Measurements from ENCODE around the gene DLL4.

GRCh38 chr15:40960925-40961324 is 31.8 kb downstream of the DLL4 start:
- TF ChIP-seq SMC3 (conservative IDR thresholded peaks at IDR 0.05; ENCODE audit: poor library complexity), result no peak
- TF ChIP-seq, protein P1, sequence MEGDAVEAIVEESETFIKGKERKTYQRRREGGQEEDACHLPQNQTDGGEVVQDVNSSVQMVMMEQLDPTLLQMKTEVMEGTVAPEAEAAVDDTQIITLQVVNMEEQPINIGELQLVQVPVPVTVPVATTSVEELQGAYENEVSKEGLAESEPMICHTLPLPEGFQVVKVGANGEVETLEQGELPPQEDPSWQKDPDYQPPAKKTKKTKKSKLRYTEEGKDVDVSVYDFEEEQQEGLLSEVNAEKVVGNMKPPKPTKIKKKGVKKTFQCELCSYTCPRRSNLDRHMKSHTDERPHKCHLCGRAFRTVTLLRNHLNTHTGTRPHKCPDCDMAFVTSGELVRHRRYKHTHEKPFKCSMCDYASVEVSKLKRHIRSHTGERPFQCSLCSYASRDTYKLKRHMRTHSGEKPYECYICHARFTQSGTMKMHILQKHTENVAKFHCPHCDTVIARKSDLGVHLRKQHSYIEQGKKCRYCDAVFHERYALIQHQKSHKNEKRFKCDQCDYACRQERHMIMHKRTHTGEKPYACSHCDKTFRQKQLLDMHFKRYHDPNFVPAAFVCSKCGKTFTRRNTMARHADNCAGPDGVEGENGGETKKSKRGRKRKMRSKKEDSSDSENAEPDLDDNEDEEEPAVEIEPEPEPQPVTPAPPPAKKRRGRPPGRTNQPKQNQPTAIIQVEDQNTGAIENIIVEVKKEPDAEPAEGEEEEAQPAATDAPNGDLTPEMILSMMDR (IDR thresholded peaks at IDR 0.05; ENCODE audit: poor library complexity, severe bottlenecking), result no peak
- TF ChIP-seq POLR2AphosphoS5 (IDR thresholded peaks at IDR 0.05), result no peak
- TF ChIP-seq EZH2 (IDR thresholded peaks at IDR 0.05; ENCODE audit: borderline replicate concordance, insufficient read depth, low read length, poor library complexity, severe bottlenecking), result no peak
- TF ChIP-seq MXI1 (conservative IDR thresholded peaks at IDR 0.05; ENCODE audit: poor library complexity, severe bottlenecking), result no peak
- no peak for TF ChIP-seq TAF1 (IDR thresholded peaks at IDR 0.05; ENCODE audit: low read depth)

Data from neural cell (in vitro differentiated cells).